Mucosa of descending colon (tissue), 3 donors: ENCODE results near the gene C2orf92. TPM values are rescaled to one million over a fixed set of nuclear protein-coding genes. Genes with fewer than 3 reads are reported as not detected.
A peak's percentile ranks its signal among the peaks of the same experiment; 100 is the strongest.
"Not testable (repeated sequence)": the region's sequence is repeated elsewhere in the genome, so short reads cannot be mapped to it uniquely, and the experiment has no call there.

Source experiments
- ATAC-seq: fragments of 200-7000 bp; cut with Tn5 transposase; one replicate; pipeline ENCODE4 v1.9.1; 2020; ENCODE audit warnings: mild to moderate bottlenecking, moderate library complexity
- DNase-seq, 3 donors: peaks; one replicate each; pipeline ENCODE4 v3.0.0-alpha.2; 2020
- H3K36me3 ChIP-seq: fragments of 200-600 bp; one replicate; pipeline ENCODE4 v1.8.0; 2021; ENCODE audit warnings: low read depth, mild to moderate bottlenecking
- H3K4me1 ChIP-seq: fragments of 200-600 bp; one replicate; pipeline ENCODE4 v1.8.0; 2021; ENCODE audit warnings: low read depth, mild to moderate bottlenecking
- H3K4me3 ChIP-seq: fragments of 200-600 bp; one replicate; pipeline ENCODE4 v1.8.0; 2021; ENCODE audit warnings: mild to moderate bottlenecking
- H3K9me3 ChIP-seq: fragments of 200-600 bp; one replicate; pipeline ENCODE4 v1.8.0; 2021; ENCODE audit warnings: mild to moderate bottlenecking
- CTCF ChIP-seq: fragments of 200-600 bp; IDR thresholded peaks from one replicate; pipeline ENCODE4 v1.8.0; 2022; ENCODE audit warnings: antibody characterized with exemption, mild to moderate bottlenecking
- intact Hi-C, 2 donors: fragments of 100-400 bp; cut with DNase I in 1 of 2; cut with micrococcal nuclease in 1 of 2; formaldehyde crosslinking; loops; one replicate each; pipeline versions ENCODE4 v1.11.0 to v1.11.1; 2022; cut with DNase I, micrococcal nuclease
- total RNA-seq, 3 donors: library from RNA; stranded (reverse); fragmentation: NEBNext Ultra II Directional in 2 of 3; extraction: Animal tissue kit (Norgen Biotek cat#: 25700) in 2 of 3; gene quantifications; one replicate each; pipeline versions ENCODE4 v1.2.1 to v1.2.4, GENCODE V29; 2021 to 2023
- donor health status: DM: no; HTN: no; CAD: no; lungs with moderate emphysema.
- donor health status: DM: no; HTN: no; CAD: no.
- donor health status: DM: no; HTN: yes; CAD: no.

Gene C2orf92
- total RNA-seq, 3 donors from 2014 or later: 8.7 to 12.5 (median 11.7) TPM

DNA sequence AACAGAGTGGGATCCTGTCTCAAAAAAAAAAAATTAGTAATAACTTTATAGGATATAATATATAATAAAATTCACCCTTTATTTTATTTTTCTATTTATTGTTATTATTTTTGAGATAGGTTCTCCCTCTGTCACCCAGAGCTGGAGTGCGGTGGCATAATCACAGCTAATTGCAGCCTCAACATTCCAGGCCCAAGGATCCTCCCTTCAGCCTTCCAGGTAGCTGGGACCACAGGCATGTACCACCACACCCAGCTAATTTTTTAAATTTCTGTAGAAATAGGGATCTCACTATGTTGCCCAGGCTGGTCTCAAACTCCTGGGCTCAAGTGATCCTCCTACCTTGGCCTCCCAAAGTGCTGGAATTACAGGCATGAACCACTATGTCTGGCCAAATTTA, 958 bp downstream of the C2orf92 start:
- intact Hi-C loops: no loop called here
- Histone ChIP-seq H3K4me1 (no peaks in the 10 kb centered on the region), H3K4me3 (no peak overlapping the region), H3K36me3 (no peaks in the 10 kb centered on the region), H3K9me3 (no peaks in the 10 kb centered on the region)
- DNase-seq (no peak), ATAC-seq (no peak)
- no peak for TF ChIP-seq CTCF

DNA sequence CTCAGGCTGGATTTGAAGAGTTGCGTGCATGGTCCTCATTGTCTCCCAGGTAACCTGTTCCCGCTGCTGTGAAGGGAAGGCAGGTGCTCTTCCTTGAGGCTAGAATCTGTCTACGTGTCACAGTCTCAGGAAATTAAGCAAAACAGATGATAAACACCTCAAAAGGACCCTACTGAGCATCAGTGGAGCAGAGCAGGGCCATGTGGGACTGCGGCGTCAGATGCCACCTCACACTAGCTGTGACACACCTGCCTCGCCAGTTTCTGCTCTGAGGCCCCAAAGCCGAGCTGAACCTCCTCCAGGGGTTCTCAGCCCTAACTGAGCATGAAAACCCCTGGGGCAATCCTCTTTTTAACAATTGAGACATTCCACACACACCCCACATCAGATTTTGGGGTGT, 2.0 kb downstream of the C2orf92 start:
- no peak for TF ChIP-seq CTCF
- DNase-seq (no peak), ATAC-seq (no peak)
- Histone ChIP-seq H3K4me1 (no peaks in the 10 kb centered on the region), H3K9me3 (no peaks in the 10 kb centered on the region), H3K4me3 (no peak overlapping the region), H3K36me3 (no peaks in the 10 kb centered on the region)
- intact Hi-C loops: no loop called here

- H3K4me1 ChIP-seq, H3K9me3 ChIP-seq, intact Hi-C loops: not testable (repeated sequence)
Measured at GRCh38 chr2:97672606-97673140, 3.2 kb downstream of the C2orf92 start.

GRCh38 chr2:97673182-97673914, 3.8 kb downstream of the C2orf92 start:
- Histone ChIP-seq H3K9me3 (no peaks in the 10 kb centered on the region), H3K4me3 (no peak overlapping the region), H3K4me1 (no peaks in the 10 kb centered on the region), H3K36me3 (no peaks in the 10 kb centered on the region)
- no peak for TF ChIP-seq CTCF
- intact Hi-C loops: no loop called here
- DNase-seq (no peak), ATAC-seq (peak; percentile 41)

More at GRCh38 chr2:97672606-97673140, 3.2 kb downstream of the C2orf92 start:
- not testable (repeated sequence) for DNase-seq, H3K36me3 ChIP-seq, ATAC-seq, H3K4me3 ChIP-seq

DNA sequence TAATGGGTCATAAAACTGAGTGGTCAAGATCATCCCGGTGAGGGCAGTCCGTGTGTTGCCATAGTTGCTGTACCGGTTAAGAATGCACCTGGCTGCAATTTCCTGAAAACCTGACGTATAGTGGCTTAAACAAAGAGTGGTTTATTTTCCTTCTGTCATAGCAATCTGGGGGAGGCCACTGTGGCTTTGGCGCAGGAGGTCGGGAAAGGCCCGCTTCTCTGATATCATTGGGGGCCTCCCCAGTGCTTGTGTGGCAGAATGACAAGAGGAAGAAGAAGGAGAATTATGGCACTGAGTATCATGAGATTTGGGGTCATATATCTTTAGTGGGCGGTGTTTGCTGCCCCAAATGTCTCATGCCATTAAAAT, 4.4 kb downstream of the C2orf92 start:
- TF ChIP-seq CTCF: no peak
- H3K36me3 ChIP-seq: no peaks in the 10 kb centered on the region
- no peak for DNase-seq
- H3K9me3 ChIP-seq: no peaks in the 10 kb centered on the region
- no peaks in the 10 kb centered on the region for H3K4me1 ChIP-seq
- ATAC-seq: peak; percentile 85
- intact Hi-C loops: no loop called here
- H3K4me3 ChIP-seq: no peak overlapping the region

GRCh38 chr2:97675430-97676113, 6.1 kb downstream of the C2orf92 start:
- ATAC-seq (no peak), DNase-seq (no peak)
- Histone ChIP-seq H3K4me3 (no peak overlapping the region), H3K4me1 (no peaks in the 10 kb centered on the region), H3K36me3 (no peaks in the 10 kb centered on the region), H3K9me3 (no peaks in the 10 kb centered on the region)
- intact Hi-C loops: no loop called here
- TF ChIP-seq CTCF: no peak
